Activated CD4-positive, CD25-positive, alpha-beta regulatory T cell (primary cell): ENCODE data around the gene NOXA1.
A peak's percentile ranks its signal among the peaks of the same experiment; 100 is the strongest.
"Not testable (repeated sequence)": the region's sequence is repeated elsewhere in the genome, so short reads cannot be mapped to it uniquely, and the experiment has no call there.

Experiments used
- DNase-seq, 4 experiments: peaks; one replicate each; lab custom pipeline; 2025; lab: John Stamatoyannopoulos, UW

Gene NOXA1

GRCh38 chr9:137422604-137423513 is at the start of gene NOXA1, which contains the start of gene EXD3:
NOXA1 (plus strand) TSS chr9:137423393; CDS start chr9:137423530, 137 bp downstream.
EXD3 (minus strand) TSS chr9:137423162; CDS start chr9:137395357, 27,805 bp downstream.
- peak; percentile 92 to 97 (median 94) for DNase-seq

- no peak for DNase-seq
These were observed 49.6 kb upstream of the NOXA1 start for GRCh38 chr9:137373611-137373980.

- no peak for DNase-seq
These were observed 48.9 kb upstream of the NOXA1 start for GRCh38 chr9:137374131-137374845.

GRCh38 chr9:137375321-137376058 is 47.7 kb upstream of the NOXA1 start:
- no peak for DNase-seq

GRCh38 chr9:137376386-137376785 is 46.8 kb upstream of the NOXA1 start:
- no peak for DNase-seq

- not testable (repeated sequence) for DNase-seq
These were observed 44.3 kb upstream of the NOXA1 start for GRCh38 chr9:137378688-137379410.

GRCh38 chr9:137379761-137380161 is 43.4 kb upstream of the NOXA1 start:
- DNase-seq = no peak

GRCh38 chr9:137380171-137380570 is 43.0 kb upstream of the NOXA1 start:
- DNase-seq = no peak

- DNase-seq = no peak
These were observed 42.6 kb upstream of the NOXA1 start for GRCh38 chr9:137380606-137381005.

GRCh38 chr9:137381501-137382443 is 41.4 kb upstream of the NOXA1 start:
- no peak for DNase-seq

GRCh38 chr9:137382444-137383080 is 40.6 kb upstream of the NOXA1 start:
- no peak for DNase-seq

GRCh38 chr9:137383081-137383783 is 40.0 kb upstream of the NOXA1 start:
- DNase-seq = no peak

- no peak for DNase-seq
These were observed 39.1 kb upstream of the NOXA1 start for GRCh38 chr9:137383784-137384756.

GRCh38 chr9:137385061-137385655 is 38.0 kb upstream of the NOXA1 start:
- no peak for DNase-seq

- DNase-seq = not testable (repeated sequence)
These were observed 36.6 kb upstream of the NOXA1 start for GRCh38 chr9:137386507-137387113.

- peak; percentile 24 to 66 (median 44) for DNase-seq
These were observed 35.9 kb upstream of the NOXA1 start for GRCh38 chr9:137387114-137387890.
